ENCODE results near the gene MAPKAP1.

DNA sequence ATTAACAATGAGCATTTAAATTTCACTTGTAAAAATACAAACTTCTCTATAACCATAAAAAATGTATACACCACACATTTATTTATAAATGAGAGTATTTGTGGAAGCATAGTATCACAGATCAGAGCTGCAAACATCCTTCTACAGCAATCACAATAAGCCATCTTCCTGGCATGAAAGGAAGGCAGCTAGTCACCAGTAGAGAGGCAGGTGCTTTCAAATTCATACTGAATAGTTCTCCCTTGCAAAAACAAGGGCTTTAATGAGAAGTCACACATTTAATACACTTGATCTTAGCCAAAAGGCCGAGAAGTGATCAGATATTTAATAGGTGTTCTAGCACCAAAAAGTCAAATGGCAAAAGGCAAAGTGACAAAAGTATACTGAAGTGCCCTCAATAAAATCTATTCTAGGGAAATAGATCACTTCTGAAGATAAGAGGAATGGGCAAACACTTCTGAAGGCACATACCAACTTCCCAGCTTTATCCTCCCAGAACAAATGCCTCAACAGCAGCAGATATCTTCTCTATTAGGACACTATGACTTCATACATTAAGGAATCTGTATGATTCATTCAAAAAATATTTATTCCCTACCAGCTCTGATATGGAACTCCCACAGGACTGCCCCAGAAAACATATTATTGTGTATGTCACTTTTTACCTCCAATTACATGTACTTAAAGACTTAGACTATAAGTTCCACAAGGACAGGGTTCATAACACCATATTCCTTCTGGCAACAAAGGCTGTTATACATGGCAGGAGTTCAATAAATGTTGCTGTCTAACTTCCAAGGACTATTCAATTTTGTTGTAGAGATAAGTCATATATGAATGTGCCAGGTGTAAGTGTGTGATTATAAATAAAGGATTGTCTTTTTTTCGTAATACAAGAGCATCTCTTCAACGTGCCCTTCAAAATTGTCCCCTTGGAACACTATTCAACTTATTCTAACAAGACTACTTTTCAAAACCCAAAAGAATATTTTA is 31.7 kb downstream of the MAPKAP1 start:
- no peak for TF ChIP-seq EZH2 (IDR thresholded peaks at IDR 0.05; ENCODE audit: borderline replicate concordance, low read depth, low read length, severe bottlenecking)
- TF ChIP-seq, protein P1, sequence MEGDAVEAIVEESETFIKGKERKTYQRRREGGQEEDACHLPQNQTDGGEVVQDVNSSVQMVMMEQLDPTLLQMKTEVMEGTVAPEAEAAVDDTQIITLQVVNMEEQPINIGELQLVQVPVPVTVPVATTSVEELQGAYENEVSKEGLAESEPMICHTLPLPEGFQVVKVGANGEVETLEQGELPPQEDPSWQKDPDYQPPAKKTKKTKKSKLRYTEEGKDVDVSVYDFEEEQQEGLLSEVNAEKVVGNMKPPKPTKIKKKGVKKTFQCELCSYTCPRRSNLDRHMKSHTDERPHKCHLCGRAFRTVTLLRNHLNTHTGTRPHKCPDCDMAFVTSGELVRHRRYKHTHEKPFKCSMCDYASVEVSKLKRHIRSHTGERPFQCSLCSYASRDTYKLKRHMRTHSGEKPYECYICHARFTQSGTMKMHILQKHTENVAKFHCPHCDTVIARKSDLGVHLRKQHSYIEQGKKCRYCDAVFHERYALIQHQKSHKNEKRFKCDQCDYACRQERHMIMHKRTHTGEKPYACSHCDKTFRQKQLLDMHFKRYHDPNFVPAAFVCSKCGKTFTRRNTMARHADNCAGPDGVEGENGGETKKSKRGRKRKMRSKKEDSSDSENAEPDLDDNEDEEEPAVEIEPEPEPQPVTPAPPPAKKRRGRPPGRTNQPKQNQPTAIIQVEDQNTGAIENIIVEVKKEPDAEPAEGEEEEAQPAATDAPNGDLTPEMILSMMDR (IDR thresholded peaks at IDR 0.05; ENCODE audit: borderline replicate concordance, extremely low read depth, low read length, poor library complexity, severe bottlenecking): no peak

All from DND-41 (cell line).